MM.1S (cell line): ENCODE measurements around the gene RAD54L.

ENCODE experiments used
- DNase-seq: peaks from one replicate; pipeline ENCODE4 v3.0.0-alpha.2; 2015
- H2AFZ ChIP-seq: fragments of 300-600 bp; sonication (generic); 2 replicates; pipeline ENCODE4 v1.6.0; 2016; ENCODE audit warnings: antibody characterized with exemption, low read length
- H3F3A ChIP-seq: fragments of 300-600 bp; sonication (generic); 2 replicates; pipeline ENCODE4 v1.6.1; 2016; ENCODE audit warnings: mild to moderate bottlenecking, antibody characterized with exemption, low read length, moderate library complexity, mixed read lengths; ENCODE audit not compliant: insufficient read depth
- H3K27ac ChIP-seq: fragments of 300-600 bp; sonication (generic); 2 replicates; pipeline ENCODE4 v1.5.1; 2016; ENCODE audit warnings: mild to moderate bottlenecking, low read length
- H3K27me3 ChIP-seq: fragments of 300-600 bp; sonication (generic); replicated peaks from 2 replicates; pipeline ENCODE4 v1.6.0; 2016; ENCODE audit warnings: low read length; ENCODE audit not compliant: insufficient read depth
- H3K36me3 ChIP-seq: fragments of 300-600 bp; sonication (generic); replicated peaks from 2 replicates; pipeline ENCODE4 v1.6.1; 2016; ENCODE audit warnings: mild to moderate bottlenecking, low read length, mixed read lengths; ENCODE audit not compliant: insufficient read depth
- H3K4me1 ChIP-seq: fragments of 300-600 bp; sonication (generic); 2 replicates; pipeline ENCODE4 v1.6.1; 2016; ENCODE audit warnings: low read length, mixed read lengths
- H3K4me2 ChIP-seq: fragments of 300-600 bp; sonication (generic); 2 replicates; pipeline ENCODE4 v1.6.0; 2016; ENCODE audit warnings: low read depth, low read length
- H3K4me3 ChIP-seq: fragments of 300-600 bp; sonication (generic); 2 replicates; pipeline ENCODE4 v1.5.1; 2016; ENCODE audit warnings: low read length, mixed read lengths
- H3K79me2 ChIP-seq: fragments of 300-600 bp; sonication (generic); 2 replicates; pipeline ENCODE4 v1.6.1; 2016; ENCODE audit warnings: mixed run types, low read length, mixed read lengths
- H3K9ac ChIP-seq: fragments of 300-600 bp; sonication (generic); 2 replicates; pipeline ENCODE4 v1.6.1; 2016; ENCODE audit warnings: low read length, mixed read lengths
- H3K9me2 ChIP-seq: fragments of 300-600 bp; sonication (generic); replicated peaks from 2 replicates; pipeline ENCODE4 v1.6.1; 2016; ENCODE audit warnings: mild to moderate bottlenecking, low read length, mixed read lengths; ENCODE audit not compliant: insufficient read depth
- H3K9me3 ChIP-seq: fragments of 300-600 bp; sonication (generic); replicated peaks from 2 replicates; pipeline ENCODE4 v1.6.1; 2016; ENCODE audit warnings: mild to moderate bottlenecking, low read length, mixed read lengths; ENCODE audit not compliant: insufficient read depth
- H4K20me1 ChIP-seq: fragments of 300-600 bp; sonication (generic); 2 replicates; pipeline ENCODE4 v1.6.1; 2016; ENCODE audit warnings: mild to moderate bottlenecking, low read length, moderate library complexity, mixed read lengths; ENCODE audit not compliant: insufficient read depth
- CTCF ChIP-seq: fragments of 300-600 bp; sonication (generic); IDR thresholded peaks from 2 replicates; pipeline ENCODE4 v1.5.1; 2016; ENCODE audit warnings: antibody characterized with exemption, low read length, mixed read lengths
- EZH2 ChIP-seq: fragments of 300-600 bp; sonication (generic); optimal IDR thresholded peaks from 2 replicates; pipeline ENCODE3; 2017; ENCODE audit warnings: low read depth, mild to moderate bottlenecking, antibody characterized with exemption, low read length, mixed read lengths
- EZH2phosphoT487 ChIP-seq: fragments of 300-600 bp; sonication (generic); IDR thresholded peaks from 2 replicates; pipeline ENCODE4 v1.6.1; 2018; ENCODE audit warnings: antibody characterized with exemption, low read length

RAD54L gene

GRCh38 chr1:46262508-46262907 is 14.9 kb downstream of the RAD54L start:
- Histone ChIP-seq H3K27me3 (no peaks in the 10 kb centered on the region), H3K9ac (no peak overlapping the region), H2AFZ (no peak overlapping the region), H3F3A (no peaks in the 10 kb centered on the region), H3K4me2 (no peak overlapping the region), H3K9me3 (no peaks in the 10 kb centered on the region), H4K20me1 (no peaks in the 10 kb centered on the region), H3K79me2 (peaks cover 26% of the 10 kb centered on the region), H3K9me2 (no peaks in the 10 kb centered on the region), H3K36me3 (peaks cover 32% of the 10 kb centered on the region), H3K4me1 (no peaks in the 10 kb centered on the region), H3K27ac (no peak overlapping the region), H3K4me3 (no peak overlapping the region)
- TF ChIP-seq EZH2phosphoT487 (no peak), CTCF (no peak), EZH2 (no peak)
- no peak for DNase-seq

GRCh38 chr1:46263146-46263545 is 15.6 kb downstream of the RAD54L start:
- DNase-seq, result no peak
- Histone ChIP-seq H3K9me3 (no peaks in the 10 kb centered on the region), H3K4me1 (no peaks in the 10 kb centered on the region), H3F3A (no peaks in the 10 kb centered on the region), H3K4me2 (no peak overlapping the region), H3K9ac (no peak overlapping the region), H3K4me3 (no peak overlapping the region), H4K20me1 (no peaks in the 10 kb centered on the region), H3K27me3 (no peaks in the 10 kb centered on the region), H3K27ac (no peak overlapping the region), H3K9me2 (no peaks in the 10 kb centered on the region), H3K36me3 (peaks cover 32% of the 10 kb centered on the region), H3K79me2 (peaks cover 22% of the 10 kb centered on the region), H2AFZ (no peak overlapping the region)
- TF ChIP-seq CTCF (no peak), EZH2phosphoT487 (no peak), EZH2 (no peak)

GRCh38 chr1:46268578-46268977 is 21.0 kb downstream of the RAD54L start:
- H3K9ac ChIP-seq, result no peak overlapping the region
- H4K20me1 ChIP-seq, result no peaks in the 10 kb centered on the region
- no peaks in the 10 kb centered on the region for H3K4me1 ChIP-seq
- H3K4me3 ChIP-seq, result no peak overlapping the region
- H3K79me2 ChIP-seq, result 0 out of 2 replicates have a peak, but pooled peaks cover 7% of the 10 kb centered on the region
- no peak overlapping the region for H3K4me2 ChIP-seq
- H3K36me3 ChIP-seq, result peaks cover 28% of the 10 kb centered on the region; the same call in 1 of the 2 replicates
- no peak overlapping the region for H3K27ac ChIP-seq
- TF ChIP-seq EZH2, result no peak
- TF ChIP-seq EZH2phosphoT487, result no peak
- no peak for TF ChIP-seq CTCF
- no peaks in the 10 kb centered on the region for H3K9me3 ChIP-seq
- H3F3A ChIP-seq, result no peaks in the 10 kb centered on the region
- no peak for DNase-seq
- H2AFZ ChIP-seq, result no peak overlapping the region
- H3K9me2 ChIP-seq, result no peaks in the 10 kb centered on the region
- no peaks in the 10 kb centered on the region for H3K27me3 ChIP-seq
